Measurements from ENCODE around the gene CYB5R3.
"Not testable (repeated sequence)": the region's sequence is repeated elsewhere in the genome, so short reads cannot be mapped to it uniquely, and the experiment has no call there.

Gene CYB5R3

GRCh38 chr22:42622061-42622710, 27.0 kb downstream of the CYB5R3 start:
- DNase-seq = no peak

GRCh38 chr22:42621505-42622002, 27.6 kb downstream of the CYB5R3 start:
- peak; percentile 20 to 40 (median 30) for DNase-seq

- DNase-seq = no peak
Measured at GRCh38 chr22:42620084-42620483, 29.1 kb downstream of the CYB5R3 start.

GRCh38 chr22:42619261-42620063, 29.7 kb downstream of the CYB5R3 start:
- DNase-seq = no peak

- DNase-seq = no peak
Measured at GRCh38 chr22:42617155-42617983, 31.8 kb downstream of the CYB5R3 start.

- DNase-seq = not testable (repeated sequence)
Measured at GRCh38 chr22:42615860-42616175, 33.4 kb downstream of the CYB5R3 start.

GRCh38 chr22:42615092-42615859, 33.9 kb downstream of the CYB5R3 start:
- peak; percentile 49 to 85 (median 68) for DNase-seq

GRCh38 chr22:42614312-42615091, 34.7 kb downstream of the CYB5R3 start, which contains the start of gene POLDIP3:
Gene POLDIP3, minus strand, starts transcription at chr22:42614883. Its CDS starts 26 bp downstream, at chr22:42614857.
- peak; percentile 96 to 99 (median 98) for DNase-seq

- no peak for DNase-seq
Measured at GRCh38 chr22:42613872-42614301, 35.3 kb downstream of the CYB5R3 start.

GRCh38 chr22:42612336-42612735, 36.9 kb downstream of the CYB5R3 start:
- no peak for DNase-seq

- no peak for DNase-seq
Measured at GRCh38 chr22:42611051-42611450, 38.1 kb downstream of the CYB5R3 start.

- no peak for DNase-seq
Measured at GRCh38 chr22:42610186-42610585, 39.0 kb downstream of the CYB5R3 start.

- no peak for DNase-seq
Measured at GRCh38 chr22:42608823-42609361, 40.3 kb downstream of the CYB5R3 start.

- no peak for DNase-seq
Measured at GRCh38 chr22:42608136-42608822, 40.9 kb downstream of the CYB5R3 start.

- DNase-seq = not testable (repeated sequence)
Measured at GRCh38 chr22:42607641-42608040, 41.6 kb downstream of the CYB5R3 start.

- DNase-seq = no peak
Measured at GRCh38 chr22:42604403-42604802, 44.8 kb downstream of the CYB5R3 start.

GRCh38 chr22:42603427-42603826, 45.8 kb downstream of the CYB5R3 start:
- no peak for DNase-seq

- no peak for DNase-seq
Measured at GRCh38 chr22:42602470-42602869, 46.7 kb downstream of the CYB5R3 start.

- DNase-seq = no peak
Measured at GRCh38 chr22:42601879-42602465, 47.2 kb downstream of the CYB5R3 start.

- no peak for DNase-seq
Measured at GRCh38 chr22:42596863-42597530, 52.2 kb downstream of the CYB5R3 start.
